Measurements from ENCODE around the gene SMIM22. TPM values are rescaled to one million over a fixed set of nuclear protein-coding genes. Genes with fewer than 3 reads are reported as not detected.

SMIM22 gene
- total and polyA plus RNA-seq, 2 of the 8 experiments (the other 6 are each of a cell fraction or from before 2014, with no cell fraction given), result not detected

DNA sequence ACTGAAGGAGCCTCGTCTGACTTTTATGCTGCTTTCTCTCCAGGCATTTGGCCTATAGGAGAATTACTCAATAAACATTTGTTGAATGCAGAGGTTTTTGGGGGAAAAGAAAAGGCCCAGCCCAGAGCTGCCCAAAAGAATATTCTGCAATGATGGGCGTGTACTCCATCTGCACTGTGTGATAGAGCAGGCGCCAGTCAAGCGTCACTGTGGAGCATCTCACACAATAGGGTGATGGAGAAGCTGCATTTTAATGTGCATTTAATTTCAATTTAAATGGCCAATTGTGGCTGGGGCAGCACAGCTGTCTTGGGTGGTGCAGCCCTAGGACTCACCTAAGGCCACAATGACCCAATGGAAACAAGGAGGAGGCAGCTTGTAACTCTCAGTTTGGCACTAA lies 31.4 kb downstream of the SMIM22 start:
- no peak overlapping the region for H3K4me2 ChIP-seq (ENCODE audit: insufficient read depth in 1 of 2, low read depth in 2 of 2, low read length in 2 of 2)
- TF ChIP-seq EP300 (IDR thresholded peaks at IDR 0.05; ENCODE audit: borderline replicate concordance in 1 of 2, low read depth in 2 of 2, low read length in 2 of 2), result no peak
- TF ChIP-seq TAF1 (IDR thresholded peaks at IDR 0.05; ENCODE audit: low read depth, low read length), result no peak
- no peak for TF ChIP-seq SIX5 (IDR thresholded peaks at IDR 0.05; ENCODE audit: low read depth, low read length)
- TF ChIP-seq KDM1A (IDR thresholded peaks at IDR 0.05; ENCODE audit: borderline replicate concordance, low read length), result no peak
- no peak for TF ChIP-seq TBP (IDR thresholded peaks at IDR 0.05; ENCODE audit: low read depth, low read length)
- TF ChIP-seq POLR2A (IDR thresholded peaks at IDR 0.05; ENCODE audit: control extremely low read depth in 1 of 2, low read depth in 2 of 2, low read length in 2 of 2), result no peak
- TF ChIP-seq, protein P1, sequence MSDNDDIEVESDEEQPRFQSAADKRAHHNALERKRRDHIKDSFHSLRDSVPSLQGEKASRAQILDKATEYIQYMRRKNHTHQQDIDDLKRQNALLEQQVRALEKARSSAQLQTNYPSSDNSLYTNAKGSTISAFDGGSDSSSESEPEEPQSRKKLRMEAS (IDR thresholded peaks at IDR 0.05), result no peak
- no peak for TF ChIP-seq TAF7 (optimal IDR thresholded peaks at IDR 0.05; ENCODE audit: borderline replicate concordance, low read depth, low read length)
- TF ChIP-seq SIRT6 (IDR thresholded peaks at IDR 0.05; ENCODE audit: low read length), result no peak
- TF ChIP-seq, protein P2, sequence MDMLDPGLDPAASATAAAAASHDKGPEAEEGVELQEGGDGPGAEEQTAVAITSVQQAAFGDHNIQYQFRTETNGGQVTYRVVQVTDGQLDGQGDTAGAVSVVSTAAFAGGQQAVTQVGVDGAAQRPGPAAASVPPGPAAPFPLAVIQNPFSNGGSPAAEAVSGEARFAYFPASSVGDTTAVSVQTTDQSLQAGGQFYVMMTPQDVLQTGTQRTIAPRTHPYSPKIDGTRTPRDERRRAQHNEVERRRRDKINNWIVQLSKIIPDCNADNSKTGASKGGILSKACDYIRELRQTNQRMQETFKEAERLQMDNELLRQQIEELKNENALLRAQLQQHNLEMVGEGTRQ (IDR thresholded peaks at IDR 0.05; ENCODE audit: low read length), result no peak
- no peak for TF ChIP-seq RNF2 (IDR thresholded peaks at IDR 0.05; ENCODE audit: borderline replicate concordance, low read depth, low read length, missing control alignments, poor library complexity, severe bottlenecking)
- TF ChIP-seq JUN (IDR thresholded peaks at IDR 0.05; ENCODE audit: low read depth, low read length), result no peak

More for the DNA sequence above, 31.4 kb downstream of the SMIM22 start:
- Histone ChIP-seq H3K9ac (replicated peaks in 1 of 4; ENCODE audit: extremely low read depth in 1 of 4, low read depth in 3 of 4, low read length in 3 of 4) (no peak overlapping the region), H3K79me1 (ENCODE audit: low read depth, low read length) (no peaks in the 10 kb centered on the region; the same call in 1 of the 2 replicates), H3K4me1 (replicated peaks in 1 of 4; ENCODE audit: control insufficient read depth in 3 of 4, insufficient read depth in 4 of 4, low read length in 3 of 4) (no peaks in the 10 kb centered on the region), H2BK15ac (ENCODE audit: low read length) (no peak overlapping the region), H3K14ac (ENCODE audit: insufficient read length) (no peak overlapping the region), H3K27ac (ENCODE audit: low read depth, low read length) (no peak overlapping the region), H2AK5ac (ENCODE audit: low read depth, low read length) (no peak overlapping the region), H3K4me3 (ENCODE audit: extremely low read depth in 1 of 4, insufficient read depth in 2 of 4, low read depth in 3 of 4, low read length in 4 of 4) (no peak overlapping the region), H3K9me3 (ENCODE audit: insufficient read depth in 2 of 2, low read depth in 1 of 2, low read length in 1 of 2) (no peaks in the 10 kb centered on the region), H3K27me3 (replicated peaks in 1 of 4; ENCODE audit: control insufficient read depth in 3 of 4, extremely low read depth in 1 of 4, insufficient read depth in 3 of 4, low read length in 3 of 4) (no peaks in the 10 kb centered on the region), H2BK5ac (ENCODE audit: low read depth, low read length) (no peak overlapping the region), H2AFZ (ENCODE audit: low read length) (no peak overlapping the region), H2BK120ac (replicated peaks; ENCODE audit: low read depth, low read length) (no peak overlapping the region), H4K8ac (ENCODE audit: extremely low read depth, insufficient read depth, low read length) (no peak overlapping the region), H3K18ac (ENCODE audit: extremely low read depth, low read length) (no peak overlapping the region), H4K5ac (ENCODE audit: insufficient read length, low read depth, low read length) (no peak overlapping the region), H2BK12ac (ENCODE audit: low read depth, low read length) (no peak overlapping the region), H3K23ac (ENCODE audit: insufficient read length) (no peak overlapping the region), H3K4ac (replicated peaks; ENCODE audit: insufficient read length, low read depth, low read length) (no peak overlapping the region), H4K20me1 (replicated peaks in 1 of 2; ENCODE audit: control insufficient read depth in 1 of 2, insufficient read depth in 2 of 2, low read length in 2 of 2) (peaks cover 2 to 4% of the 10 kb centered on the region in 2 experiments), H2BK20ac (ENCODE audit: low read length) (no peak overlapping the region), H3K23me2 (ENCODE audit: low read depth, low read length) (no peaks in the 10 kb centered on the region), H3K36me3 (ENCODE audit: control insufficient read depth in 2 of 4, insufficient read depth in 4 of 4, low read length in 3 of 4) (peaks cover 30 to 79% (median 63%) of the 10 kb centered on the region in 4 experiments), H4K91ac (replicated peaks; ENCODE audit: insufficient read length, low read length) (no peak overlapping the region), H3K79me2 (ENCODE audit: control insufficient read depth in 1 of 2, insufficient read depth in 2 of 2, low read length in 2 of 2) (no peaks in the 10 kb centered on the region), H3K56ac (replicated peaks; ENCODE audit: insufficient read length, low read depth, low read length) (no peak overlapping the region)
- 89% methylated on average over 4 of the region's 4 CpGs; no CpG with 5 or more reads in 1 of the 2 experiments for WGBS, 2 experiments (ENCODE audit: extremely low coverage in 1 of 2, insufficient coverage in 1 of 2, insufficient read length in 1 of 2, insufficient replicate concordance in 2 of 2, low coverage in 1 of 2, low lambda C conversion rate in 2 of 2, missing lambda C conversion rate in 1 of 2)
- DNase-seq (ENCODE audit: low read depth in 1 of 2, low spot score in 2 of 2), result no peak
- ChIA-PET CTCF (ENCODE audit: partially characterized antibody) (interaction anchor here (0.8 kb wide), 1 partner anchor 13 kb away, joined by 3 read pairs; no protein-coding TSS in a partner anchor), POLR2A (ENCODE audit: partially characterized antibody) (interaction anchor here (1.1 to 1.4 kb wide), 2 partner anchors 79 to 110 kb away, joined by 3 read pairs; no protein-coding TSS in a partner anchor)
- no peak for FAIRE-seq

All from H1 (cell line).